Lung (tissue), 12 donors: ENCODE results near the gene ARPC1B. TPM values are rescaled to one million over a fixed set of nuclear protein-coding genes. Genes with fewer than 3 reads are reported as not detected.
"Not testable (repeated sequence)": the region's sequence is repeated elsewhere in the genome, so short reads cannot be mapped to it uniquely, and the experiment has no call there.

Experiments
- ATAC-seq: fragments of 200-7000 bp; cut with Tn5 transposase; one replicate; pipeline ENCODE4 v1.9.1; 2020; ENCODE audit warnings: moderate number of reproducible peaks; ENCODE audit not compliant: insufficient read depth, low FRiP score
- DNase-seq, 3 donors: peaks; one replicate each; pipeline ENCODE4 v3.0.0-alpha.2; 2013 to 2017
- H3K27ac ChIP-seq, 2 donors: one replicate each; pipeline ENCODE4 v1.5.1; 2013; ENCODE audit warnings: mild to moderate bottlenecking in 2 of 2, moderate library complexity in 2 of 2, control low read depth in 1 of 2, inconsistent platforms in 1 of 2, low read depth in 1 of 2, low read length in 1 of 2
- H3K27me3 ChIP-seq, 3 donors: one replicate each; pipeline ENCODE4 v1.5.1; 2013; ENCODE audit warnings: low read length in 2 of 3; ENCODE audit not compliant: control insufficient read depth in 3 of 3, insufficient read depth in 3 of 3
- H3K36me3 ChIP-seq, 4 donors: one replicate each; pipeline ENCODE4 v1.5.1; 2013; ENCODE audit warnings: low read length in 4 of 4, mild to moderate bottlenecking in 1 of 4, moderate library complexity in 1 of 4; ENCODE audit not compliant: control insufficient read depth in 4 of 4, insufficient read depth in 4 of 4
- H3K4me1 ChIP-seq, 5 donors: one replicate each; pipeline ENCODE4 v1.5.1; 2013; ENCODE audit warnings: low read length in 5 of 5, mild to moderate bottlenecking in 2 of 5, moderate library complexity in 1 of 5; ENCODE audit not compliant: control insufficient read depth in 5 of 5, insufficient read depth in 5 of 5
- H3K4me3 ChIP-seq: one replicate; pipeline ENCODE4 v1.5.1; 2013; ENCODE audit warnings: mild to moderate bottlenecking, control low read depth, moderate library complexity
- H3K9ac ChIP-seq, 2 donors: one replicate each; pipeline ENCODE4 v1.5.1; 2013; ENCODE audit warnings: low read length in 2 of 2, control low read depth in 1 of 2; ENCODE audit not compliant: insufficient read depth in 1 of 2
- H3K9me3 ChIP-seq, 4 donors: one replicate each; pipeline ENCODE4 v1.5.1; 2013; ENCODE audit warnings: low read length in 3 of 4, mild to moderate bottlenecking in 1 of 4, moderate library complexity in 1 of 4; ENCODE audit not compliant: control insufficient read depth in 4 of 4, insufficient read depth in 3 of 4
- CTCF ChIP-seq: IDR thresholded peaks from 2 replicates; pipeline ENCODE4 v1.5.1; 2012; ENCODE audit warnings: mild to moderate bottlenecking; ENCODE audit errors: control extremely low read depth, extremely low read depth
- WGBS, 2 donors: extraction: QIAGEN DNeasy Blood & Tissue Kit; methylation state at CpG; one replicate each; pipeline ENCODE4 v1.1.7; 2013; 5-methylcytosine and 5-hydroxymethylcytosine counted together
- polyA plus RNA-seq, 2 donors: library from polyadenylated mRNA; stranded (reverse); fragments of 200-250 nt; gene quantifications; one replicate each; pipeline ENCODE4 v1.2.1, GENCODE V29; 2013
- total RNA-seq, 2 donors: library from RNA; depleted of rRNA in 1 of 2; stranded (reverse); fragments of >200 nt in 1 of 2; gene quantifications; one replicate each; pipeline ENCODE4 v1.2.1, GENCODE V29; 2014 to 2021
- donor health status: control.
- donor health status: control.
- donor health status: Bipolar disorder and iron deficiency.
- donor health status: healthy.
- donor health status: DM: yes; HTN: yes; CAD: no.

The ARPC1B gene
- total and polyA plus RNA-seq, 4 donors, result 164 to 937 (median 266) TPM

DNA sequence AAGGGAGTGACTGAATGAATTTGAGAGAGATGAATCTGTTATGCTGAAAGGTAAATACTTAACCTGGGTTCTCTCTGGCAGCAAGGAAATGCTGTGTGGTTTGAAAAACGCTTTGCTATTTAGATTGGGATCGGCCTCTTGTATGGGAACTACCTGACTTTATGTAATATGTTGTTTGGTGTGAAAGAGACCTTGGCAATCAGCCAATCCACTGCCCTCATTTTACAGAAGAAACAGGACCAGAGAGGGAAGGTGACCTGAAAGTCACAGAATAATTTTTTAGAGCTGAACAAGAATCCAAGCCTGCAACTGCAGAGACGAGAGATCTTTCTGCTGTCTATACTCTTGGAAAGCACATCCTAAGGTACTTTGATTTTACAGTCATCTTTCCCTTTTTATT, 35.3 kb downstream of the ARPC1B start:
- Histone ChIP-seq H3K4me1 (peaks cover 0 to 23% (median 12%) of the 10 kb centered on the region in 5 donors), H3K4me3 (no peak overlapping the region), H3K9ac (peak overlapping the region; percentile 87 to 99), H3K27me3 (no peaks in the 10 kb centered on the region), H3K9me3 (no peaks in the 10 kb centered on the region), H3K36me3 (peaks cover 14 to 30% (median 23%) of the 10 kb centered on the region in 4 donors), H3K27ac (peak overlapping the region; percentile 97 to 98)
- DNase-seq (no peak), ATAC-seq (no peak)
- no peak for TF ChIP-seq CTCF
- 32 to 37% methylated on average over 3 of the region's 3 CpGs for WGBS, 2 donors

- Histone ChIP-seq H3K4me1 (peaks cover 0 to 23% (median 12%) of the 10 kb centered on the region in 5 donors), H3K9ac (no peak overlapping the region), H3K4me3 (no peak overlapping the region), H3K36me3 (peaks cover 14 to 31% (median 27%) of the 10 kb centered on the region in 4 donors), H3K27ac (no peak overlapping the region), H3K27me3 (no peaks in the 10 kb centered on the region), H3K9me3 (no peaks in the 10 kb centered on the region)
- ATAC-seq (no peak), DNase-seq (no peak)
- WGBS, 2 donors, result 94 to 96% methylated on average over 2 of the region's 2 CpGs
- TF ChIP-seq CTCF, result no peak
These were observed 36.1 kb downstream of the ARPC1B start for GRCh38 chr7:99410635-99411034.

DNA sequence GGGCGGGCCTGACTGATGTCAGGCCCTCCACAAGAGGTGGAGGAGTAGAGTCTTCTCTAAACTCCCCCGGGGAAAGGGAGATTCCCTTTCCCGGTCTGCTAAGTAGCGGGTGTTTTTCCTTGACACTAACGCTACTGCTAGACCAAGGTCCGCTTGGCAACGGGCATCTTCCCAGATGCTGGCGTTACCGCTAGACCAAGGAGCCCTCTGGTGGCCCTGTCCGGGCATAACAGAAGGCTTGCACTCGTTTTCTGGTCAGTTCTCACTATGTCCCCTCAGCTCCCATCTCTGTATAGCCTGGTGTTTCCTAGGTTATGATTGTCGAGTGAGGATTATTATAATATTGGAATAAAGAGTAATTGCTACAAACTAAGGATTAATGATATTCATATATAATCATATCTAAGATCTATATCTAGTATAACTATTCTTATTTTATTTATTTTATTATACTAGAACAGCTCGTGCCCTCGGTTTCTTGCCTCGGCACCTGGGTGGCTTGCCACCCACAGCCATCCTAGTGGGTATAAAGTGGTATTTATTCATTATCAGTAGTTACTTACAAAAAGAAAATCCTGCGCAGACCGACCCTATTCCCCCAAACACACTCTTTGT, 41.1 kb downstream of the ARPC1B start:
- not testable (repeated sequence) for ATAC-seq, H3K4me3 ChIP-seq, H3K27me3 ChIP-seq, H3K9me3 ChIP-seq, H3K27ac ChIP-seq, H3K4me1 ChIP-seq, H3K9ac ChIP-seq
- WGBS, 2 donors, result 70 to 88% methylated on average over 17 of the region's 17 CpGs
- H3K36me3 ChIP-seq, result peaks cover 40 to 64% (median 42%) of the 10 kb centered on the region in 4 donors
- peak; percentile 29 to 40 (median 39) for DNase-seq

DNA sequence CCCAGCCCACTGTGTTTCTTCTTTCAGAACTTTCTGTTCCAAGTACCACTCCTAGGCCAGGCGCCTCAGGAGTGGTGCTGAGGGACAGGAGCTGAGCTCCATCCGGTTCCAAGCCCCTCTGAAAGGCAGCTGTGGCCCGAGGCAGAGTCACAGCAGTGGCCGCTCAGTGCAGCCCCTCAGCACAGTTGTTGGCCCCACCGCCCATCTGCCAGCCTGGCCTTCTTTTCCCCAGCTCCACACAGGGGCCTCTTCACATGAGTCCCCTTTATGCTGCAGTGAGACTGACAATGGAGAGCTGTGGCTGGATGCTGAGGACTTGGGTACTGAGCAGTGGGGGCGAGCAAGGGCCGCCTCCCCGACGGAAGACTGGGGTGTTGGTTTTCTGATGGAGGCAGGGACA, 43.7 kb downstream of the ARPC1B start:
- no peak for DNase-seq
- ATAC-seq, result no peak
- Histone ChIP-seq H3K4me3 (no peak overlapping the region), H3K4me1 (no peaks in the 10 kb centered on the region), H3K27ac (no peak overlapping the region), H3K27me3 (no peaks in the 10 kb centered on the region), H3K9ac (no peak overlapping the region), H3K36me3 (peaks cover 29 to 56% (median 35%) of the 10 kb centered on the region in 4 donors), H3K9me3 (no peaks in the 10 kb centered on the region)
- WGBS, 2 donors, result 95 to 96% methylated on average over 9 of the region's 9 CpGs
- TF ChIP-seq CTCF, result no peak
